GM10266 (cell line): ENCODE measurements around the gene HOXC10.

Experiments
- DNase-seq: peaks from one replicate; pipeline ENCODE4 v3.0.0; 2012; ENCODE audit errors: extremely low spot score
- CTCF ChIP-seq: IDR thresholded peaks from 2 replicates; pipeline ENCODE4 v1.5.1; 2012; ENCODE audit warnings: mild to moderate bottlenecking, low read depth; ENCODE audit not compliant: control insufficient read depth, insufficient read depth; ENCODE audit errors: missing control alignments

The HOXC10 gene

DNA sequence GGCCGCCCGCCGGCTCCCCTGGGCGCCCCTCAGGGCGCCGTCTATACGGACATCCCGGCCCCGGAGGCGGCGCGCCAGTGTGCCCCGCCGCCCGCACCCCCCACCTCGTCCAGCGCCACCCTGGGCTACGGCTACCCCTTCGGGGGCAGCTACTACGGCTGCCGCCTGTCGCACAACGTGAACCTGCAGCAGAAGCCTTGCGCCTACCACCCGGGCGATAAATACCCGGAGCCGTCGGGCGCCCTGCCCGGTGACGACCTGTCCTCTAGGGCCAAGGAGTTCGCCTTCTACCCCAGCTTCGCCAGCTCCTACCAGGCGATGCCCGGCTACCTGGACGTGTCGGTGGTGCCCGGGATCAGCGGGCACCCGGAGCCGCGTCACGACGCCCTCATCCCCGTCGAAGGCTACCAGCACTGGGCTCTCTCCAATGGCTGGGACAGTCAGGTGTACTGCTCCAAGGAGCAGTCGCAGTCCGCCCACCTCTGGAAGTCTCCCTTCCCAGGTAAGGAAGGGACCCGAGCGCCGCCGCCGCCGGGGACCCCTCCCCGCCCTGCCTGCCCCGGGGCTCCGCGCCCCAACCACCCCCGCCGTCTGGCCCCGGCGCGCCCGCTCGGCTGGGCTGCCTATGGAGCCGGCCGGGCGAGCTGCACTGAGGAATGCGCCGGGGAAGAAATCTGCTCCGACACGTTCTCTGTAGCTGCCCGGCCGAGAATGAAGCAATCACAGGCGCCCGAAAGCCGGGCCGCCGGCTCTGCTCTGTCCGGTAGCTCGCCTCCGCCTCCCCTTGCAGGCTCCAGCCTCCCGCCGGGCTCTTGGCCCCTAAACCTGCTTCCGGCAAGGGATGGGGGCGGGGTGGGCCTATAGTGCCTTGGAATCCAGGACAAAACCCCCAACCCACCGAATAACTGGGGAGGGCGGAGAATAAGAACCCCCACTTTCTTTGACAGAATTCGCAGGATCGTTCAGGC is 45.5 kb upstream of the HOXC10 start:
- peak; percentile 34 for DNase-seq
- no peak for TF ChIP-seq CTCF

DNA sequence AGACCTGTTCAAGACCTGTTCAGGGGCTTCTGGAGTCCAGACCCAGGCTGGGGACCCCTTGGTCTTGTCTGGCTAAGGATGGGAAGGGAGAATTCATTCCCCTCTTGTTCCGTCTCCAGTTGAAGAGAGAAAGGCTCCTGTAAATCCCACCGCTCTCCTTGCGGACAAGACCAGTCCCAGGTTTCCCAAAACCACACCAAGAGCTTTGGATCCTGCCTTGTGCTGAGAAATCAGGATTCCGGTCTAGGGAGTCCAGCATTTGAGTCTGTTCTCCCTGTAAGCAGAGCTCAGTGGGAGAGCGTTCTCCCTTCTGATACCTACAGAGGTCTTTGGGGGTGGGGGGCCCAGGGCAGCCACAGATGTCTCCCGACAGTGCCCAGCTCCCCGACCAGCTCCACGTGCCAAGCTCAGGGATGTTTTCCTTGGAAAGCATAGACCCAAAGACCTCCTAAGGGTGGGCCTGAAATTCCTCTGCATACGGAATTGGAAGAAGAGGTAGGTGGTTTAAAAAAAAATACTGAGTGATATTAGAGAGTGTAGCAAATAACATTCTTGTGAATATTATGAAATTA is 44.4 kb upstream of the HOXC10 start:
- no peak for DNase-seq
- TF ChIP-seq CTCF = no peak

- TF ChIP-seq CTCF = no peak
- DNase-seq = no peak
These were observed 43.8 kb upstream of the HOXC10 start for GRCh38 chr12:53941187-53941586.

- TF ChIP-seq CTCF = no peak
- DNase-seq = no peak
These were observed 43.2 kb upstream of the HOXC10 start for GRCh38 chr12:53941750-53942149.

DNA sequence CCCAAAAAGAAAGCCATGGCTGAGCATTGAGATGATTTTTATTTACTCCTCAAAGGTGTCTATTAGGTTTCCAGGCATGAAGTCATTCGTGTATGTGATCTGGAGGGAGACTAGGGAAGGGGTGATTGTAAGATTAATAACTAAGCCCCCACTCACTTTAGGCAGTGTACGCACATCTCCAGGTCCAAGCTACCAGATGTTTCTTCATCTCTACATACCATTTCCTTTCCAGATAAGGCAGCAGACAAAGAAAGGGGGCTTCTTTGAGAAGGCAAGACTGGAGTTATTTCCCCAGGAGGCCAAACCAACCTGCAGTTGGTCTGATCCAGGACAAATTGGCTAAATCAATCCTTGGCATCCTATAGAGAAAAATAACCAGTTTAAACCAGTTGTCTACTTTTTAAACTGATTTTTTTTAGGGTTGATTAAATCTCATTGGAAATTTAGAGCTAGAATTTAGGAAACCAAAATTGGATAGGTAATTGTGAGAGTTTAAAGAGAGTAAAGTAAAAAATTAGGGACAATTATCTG is 42.4 kb upstream of the HOXC10 start:
- TF ChIP-seq CTCF = no peak
- DNase-seq = no peak

DNA sequence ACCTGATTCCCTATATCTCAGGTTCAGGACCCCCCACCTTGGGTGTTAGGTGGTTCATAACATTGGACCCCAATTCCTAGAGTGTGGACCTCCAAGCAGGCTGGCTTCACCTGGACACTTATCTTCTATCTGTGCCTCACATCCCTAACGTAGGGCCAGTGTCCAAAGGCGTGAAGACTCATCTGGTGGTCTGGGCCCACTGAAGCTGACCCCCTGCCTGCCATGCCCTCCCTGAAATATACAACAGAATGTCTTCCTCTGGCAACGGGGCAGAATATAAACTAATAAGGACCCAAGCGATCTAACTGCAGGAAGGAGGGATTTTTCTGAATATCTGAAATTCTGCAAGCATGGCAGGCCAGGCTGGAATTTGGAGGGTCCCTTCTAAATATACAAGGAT is 40.7 kb upstream of the HOXC10 start:
- no peak for TF ChIP-seq CTCF
- no peak for DNase-seq
